GM12878 (cell line): ENCODE results near the gene EIF4H. TPM values are rescaled to one million over a fixed set of nuclear protein-coding genes. Genes with fewer than 3 reads are reported as not detected.

ENCODE experiments used
- CHD1 ChIP-seq: IDR thresholded peaks from 2 replicates; pipeline ENCODE4 v1.6.1; 2012; ENCODE audit warnings: low read depth, low read length, improper control_type of control experiment
- CUX1 ChIP-seq: IDR thresholded peaks from 2 replicates; pipeline ENCODE4 v1.6.1; 2012; ENCODE audit warnings: improper control_type of control experiment, low read depth, low read length; ENCODE audit not compliant: insufficient replicate concordance
- KAT2A ChIP-seq: conservative IDR thresholded peaks from 2 replicates; pipeline ENCODE4 v1.6.1; 2011; ENCODE audit warnings: low read depth, low read length; ENCODE audit not compliant: control insufficient read depth
- NRF1 ChIP-seq: conservative IDR thresholded peaks from 2 replicates; pipeline ENCODE4 v1.6.1; 2011; ENCODE audit warnings: mild to moderate bottlenecking, low read depth, low read length, improper control_type of control experiment
- SPI1 ChIP-seq: IDR thresholded peaks from 2 replicates; pipeline ENCODE4 v1.6.1; 2011; ENCODE audit warnings: low read depth, mild to moderate bottlenecking, low read length, moderate library complexity, borderline replicate concordance; ENCODE audit not compliant: insufficient read depth
- STAT1 ChIP-seq: fragments of 450-650 bp; conservative IDR thresholded peaks from 2 replicates; pipeline ENCODE4 v1.6.1; 2014; ENCODE audit warnings: antibody characterized with exemption, mild to moderate bottlenecking
- polyA plus RNA-seq, 11 experiments: library from polyadenylated mRNA; depleted of rRNA in 4 of 11; unstranded in 6 of 11; stranded (reverse) in 5 of 11; fragments of >200 nt; fragmentation: Nextera tagmentation in 4 of 11; fragmentation: Illumina TruSeq in 1 of 11; extraction: Ambion mirVana in 4 of 11; extraction: Trizol in 1 of 11; gene quantifications; 1 replicate in 1 of 11; 2 replicates in 10 of 11; pipeline versions ENCODE4 v1.2.1 to v1.2.3, GENCODE V29; 2011 to 2016; ENCODE audit warnings: inconsistent platforms in 2 of 11, missing spikeins in 2 of 11, low read depth in 1 of 11
- total RNA-seq, 4 experiments: library from RNA; depleted of rRNA in 3 of 4; stranded (reverse); fragments of >200 nt in 3 of 4; fragmentation: Illumina TruSeq in 1 of 4; extraction: Trizol in 1 of 4; gene quantifications; 2 replicates each; pipeline versions ENCODE4 v1.2.1 to v1.2.3, GENCODE V29; 2013 to 2021

Gene EIF4H
- total and polyA plus RNA-seq, 10 of the 15 experiments (the other 5 are each of a cell fraction or from before 2014, with no cell fraction given): 9.9 to 443 (median 258) TPM

DNA sequence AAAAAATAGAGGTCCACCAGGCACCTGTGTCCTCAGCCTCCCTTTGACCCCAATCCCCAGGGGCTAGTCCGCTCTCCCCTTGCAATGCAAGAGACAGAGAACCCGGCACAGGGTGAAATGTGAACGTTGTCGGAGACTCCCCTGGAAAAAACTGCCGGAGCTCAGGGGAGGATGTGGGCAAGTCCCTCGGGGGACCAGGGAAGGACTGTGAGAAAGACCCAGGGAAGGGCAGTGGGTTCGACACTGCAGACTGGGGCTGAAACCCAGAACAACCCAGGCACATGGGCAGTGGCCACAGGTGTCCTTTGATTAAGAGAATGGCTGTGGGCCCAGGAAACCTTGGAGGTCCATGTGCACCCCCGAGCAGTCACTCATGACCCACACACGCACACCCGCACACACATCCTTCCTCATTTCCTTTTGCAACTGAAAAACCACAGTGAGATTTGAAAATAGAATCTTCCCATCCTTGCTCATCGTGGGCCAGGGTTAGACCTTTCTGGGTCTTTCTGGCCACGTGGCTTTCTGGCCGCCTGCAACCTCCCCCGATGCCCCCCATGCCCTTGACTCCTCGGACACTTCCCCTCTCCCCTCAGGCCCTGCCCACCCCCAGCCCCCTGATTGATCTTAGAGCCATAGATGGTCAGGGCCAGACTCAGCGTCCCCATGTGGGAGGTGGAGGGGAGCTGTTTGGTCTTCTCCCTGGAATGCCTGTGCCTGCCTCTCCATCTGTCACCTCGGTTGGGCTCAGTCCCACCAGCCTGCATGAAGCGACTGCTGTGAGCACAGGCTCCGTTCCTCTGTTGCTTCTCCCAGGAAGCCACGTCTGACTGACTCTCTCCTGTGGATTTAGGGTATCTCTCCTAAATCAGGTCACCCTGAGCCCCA, 43.5 kb downstream of the EIF4H start (continued):
- TF ChIP-seq CUX1: peak; percentile 96
- no peak for TF ChIP-seq SPI1
- no peak for TF ChIP-seq STAT1
- no peak for TF ChIP-seq NRF1
- TF ChIP-seq CHD1: no peak
- no peak for TF ChIP-seq KAT2A
- TF ChIP-seq, all 136 proteins: peak for 57
